Measurements from ENCODE around the gene LRRC2.

LRRC2 gene

DNA sequence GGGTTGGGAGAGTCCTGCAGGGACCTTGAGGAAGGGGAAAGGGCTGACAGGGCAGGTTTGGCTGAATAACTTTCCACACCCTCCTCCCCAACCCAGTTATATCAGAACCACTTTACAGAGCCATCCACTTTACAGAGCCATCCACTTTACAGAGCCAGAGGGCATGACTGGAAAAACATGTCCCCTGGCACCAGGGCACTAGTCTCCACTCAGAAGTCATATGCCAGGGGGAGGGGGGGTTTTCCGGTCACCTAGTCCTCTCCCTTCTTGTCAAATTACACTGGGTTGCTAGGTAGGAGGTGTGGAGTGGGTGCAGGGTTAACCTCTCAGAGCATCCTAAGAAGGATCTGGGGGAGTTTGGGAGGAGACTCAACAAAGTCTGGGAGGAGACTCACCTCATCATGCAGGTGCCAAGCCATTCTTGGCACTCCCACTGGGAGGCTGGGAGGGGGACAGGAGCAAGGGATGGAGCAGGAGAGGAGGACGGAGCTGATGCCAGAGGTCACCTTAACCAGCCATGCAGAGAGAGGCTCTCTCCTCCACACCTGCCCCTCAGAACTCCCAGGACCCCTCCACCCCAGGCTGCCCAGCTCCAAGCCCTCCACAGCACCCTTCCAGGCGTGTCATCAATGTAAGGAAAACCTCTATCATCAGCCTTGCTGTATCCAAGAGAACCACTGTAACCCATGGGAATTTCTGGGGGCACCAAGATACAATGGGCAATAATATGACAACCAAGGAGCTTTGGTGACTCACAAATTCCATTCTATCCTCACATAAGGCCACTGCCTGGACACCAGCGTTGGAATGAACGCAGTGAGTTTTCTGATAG is 1.7 kb downstream of the LRRC2 start:
- H3K4me3 Mint-ChIP-seq: no peak overlapping the region
- peaks cover 6% of the 10 kb centered on the region for H3K36me3 Mint-ChIP-seq (ENCODE audit: low read depth)
- peaks cover 31% of the 10 kb centered on the region for H3K4me1 Mint-ChIP-seq
- H3K27me3 Mint-ChIP-seq (ENCODE audit: low read depth, poor library complexity): peaks cover 29% of the 10 kb centered on the region
- H3K9me3 Mint-ChIP-seq: peaks cover 18% of the 10 kb centered on the region
- H3K27ac Mint-ChIP-seq: no peak overlapping the region
- no peak for DNase-seq
- TF ChIP-seq, protein P1, sequence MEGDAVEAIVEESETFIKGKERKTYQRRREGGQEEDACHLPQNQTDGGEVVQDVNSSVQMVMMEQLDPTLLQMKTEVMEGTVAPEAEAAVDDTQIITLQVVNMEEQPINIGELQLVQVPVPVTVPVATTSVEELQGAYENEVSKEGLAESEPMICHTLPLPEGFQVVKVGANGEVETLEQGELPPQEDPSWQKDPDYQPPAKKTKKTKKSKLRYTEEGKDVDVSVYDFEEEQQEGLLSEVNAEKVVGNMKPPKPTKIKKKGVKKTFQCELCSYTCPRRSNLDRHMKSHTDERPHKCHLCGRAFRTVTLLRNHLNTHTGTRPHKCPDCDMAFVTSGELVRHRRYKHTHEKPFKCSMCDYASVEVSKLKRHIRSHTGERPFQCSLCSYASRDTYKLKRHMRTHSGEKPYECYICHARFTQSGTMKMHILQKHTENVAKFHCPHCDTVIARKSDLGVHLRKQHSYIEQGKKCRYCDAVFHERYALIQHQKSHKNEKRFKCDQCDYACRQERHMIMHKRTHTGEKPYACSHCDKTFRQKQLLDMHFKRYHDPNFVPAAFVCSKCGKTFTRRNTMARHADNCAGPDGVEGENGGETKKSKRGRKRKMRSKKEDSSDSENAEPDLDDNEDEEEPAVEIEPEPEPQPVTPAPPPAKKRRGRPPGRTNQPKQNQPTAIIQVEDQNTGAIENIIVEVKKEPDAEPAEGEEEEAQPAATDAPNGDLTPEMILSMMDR (IDR thresholded peaks at IDR 0.05): no peak

DNA sequence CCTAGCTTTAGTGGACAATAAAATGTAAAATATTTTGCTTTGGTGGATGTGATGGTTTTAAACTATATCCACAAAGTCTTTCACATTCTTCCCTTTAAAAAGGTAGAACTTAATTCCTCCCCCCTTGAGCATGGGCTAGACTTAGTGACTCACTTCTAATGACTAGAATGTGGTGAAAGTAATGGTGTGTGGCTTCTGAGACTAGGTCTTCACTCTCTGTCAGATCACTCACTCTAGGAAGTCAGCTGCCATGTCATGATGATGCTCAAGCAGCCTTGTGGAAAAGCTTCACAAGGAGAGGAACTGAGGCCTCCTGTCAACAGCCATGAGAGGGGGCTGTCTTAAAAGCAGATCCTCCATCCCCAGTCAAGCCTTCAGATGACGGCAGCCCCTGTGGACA is 4.2 kb downstream of the LRRC2 start:
- peaks cover 5% of the 10 kb centered on the region for H3K36me3 Mint-ChIP-seq (ENCODE audit: low read depth)
- DNase-seq: no peak
- H3K4me3 Mint-ChIP-seq: no peak overlapping the region
- peaks cover 51% of the 10 kb centered on the region for H3K4me1 Mint-ChIP-seq
- peaks cover 12% of the 10 kb centered on the region for H3K9me3 Mint-ChIP-seq
- peaks cover 22% of the 10 kb centered on the region for H3K27me3 Mint-ChIP-seq (ENCODE audit: low read depth, poor library complexity)
- H3K27ac Mint-ChIP-seq: no peak overlapping the region
- TF ChIP-seq, protein P1 (IDR thresholded peaks at IDR 0.05): no peak

DNA sequence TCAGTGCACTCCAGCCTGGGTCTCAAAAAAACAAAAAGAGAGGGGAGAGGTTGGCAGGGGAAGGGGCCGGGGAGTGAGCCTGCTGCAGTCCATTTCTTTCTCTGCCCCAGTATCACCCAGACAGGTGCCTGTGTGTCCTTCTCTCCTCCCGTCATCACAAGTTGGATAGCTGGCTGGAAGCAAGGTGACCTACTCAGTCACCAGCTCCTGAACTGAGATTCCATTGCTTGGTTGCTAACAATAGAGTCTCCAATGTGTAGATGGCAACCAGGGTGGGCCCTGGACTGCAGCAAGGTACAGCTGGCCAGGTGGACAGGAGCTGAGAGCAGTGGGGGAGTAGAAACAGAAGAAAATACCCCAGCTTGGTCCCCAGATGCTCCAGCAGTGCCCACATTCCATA is 4.6 kb downstream of the LRRC2 start:
- H3K9me3 Mint-ChIP-seq: peaks cover 15% of the 10 kb centered on the region
- TF ChIP-seq, protein P1 (IDR thresholded peaks at IDR 0.05): no peak
- H3K4me3 Mint-ChIP-seq: no peak overlapping the region
- no peak for DNase-seq
- no peak overlapping the region for H3K27ac Mint-ChIP-seq
- peaks cover 54% of the 10 kb centered on the region for H3K4me1 Mint-ChIP-seq
- peaks cover 9% of the 10 kb centered on the region for H3K36me3 Mint-ChIP-seq (ENCODE audit: low read depth)
- peaks cover 20% of the 10 kb centered on the region for H3K27me3 Mint-ChIP-seq (ENCODE audit: low read depth, poor library complexity)

DNA sequence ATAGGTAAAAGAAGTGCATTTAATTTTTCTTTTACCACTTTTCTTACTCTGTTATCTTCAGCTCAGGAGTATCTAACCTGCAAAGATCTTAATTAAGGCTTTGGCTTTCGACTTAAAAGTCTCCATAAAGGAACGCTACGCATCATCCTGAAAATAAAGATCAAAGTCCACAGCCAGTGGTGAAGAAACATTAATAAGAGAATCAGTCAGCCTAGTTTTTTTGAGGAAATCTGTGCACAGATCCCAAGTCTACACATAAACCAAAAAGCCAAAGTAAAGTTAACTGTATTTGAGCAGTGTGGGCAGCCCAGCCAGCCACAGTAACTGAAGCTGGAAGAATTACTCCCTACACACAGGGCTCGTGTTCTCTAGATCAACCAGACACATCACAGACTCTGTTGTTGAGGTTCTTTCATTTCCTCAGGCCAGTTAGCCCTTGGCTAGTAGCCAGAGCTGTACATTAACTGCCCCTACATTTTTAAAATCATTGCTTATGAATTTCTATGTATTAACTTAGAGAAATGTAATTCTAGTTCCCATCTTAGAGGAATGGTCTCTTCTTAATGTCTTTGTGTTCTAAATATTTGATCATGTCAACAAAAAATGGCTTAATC is 6.9 kb downstream of the LRRC2 start:
- TF ChIP-seq, protein P1 (IDR thresholded peaks at IDR 0.05): no peak
- no peak overlapping the region for H3K27ac Mint-ChIP-seq
- peak overlapping the region; percentile 82 for H3K4me3 Mint-ChIP-seq
- H3K4me1 Mint-ChIP-seq: peaks cover 32% of the 10 kb centered on the region
- H3K27me3 Mint-ChIP-seq (ENCODE audit: low read depth, poor library complexity): peaks cover 2% of the 10 kb centered on the region
- DNase-seq: no peak
- peaks cover 9% of the 10 kb centered on the region for H3K36me3 Mint-ChIP-seq (ENCODE audit: low read depth)
- peaks cover 29% of the 10 kb centered on the region for H3K9me3 Mint-ChIP-seq

DNA sequence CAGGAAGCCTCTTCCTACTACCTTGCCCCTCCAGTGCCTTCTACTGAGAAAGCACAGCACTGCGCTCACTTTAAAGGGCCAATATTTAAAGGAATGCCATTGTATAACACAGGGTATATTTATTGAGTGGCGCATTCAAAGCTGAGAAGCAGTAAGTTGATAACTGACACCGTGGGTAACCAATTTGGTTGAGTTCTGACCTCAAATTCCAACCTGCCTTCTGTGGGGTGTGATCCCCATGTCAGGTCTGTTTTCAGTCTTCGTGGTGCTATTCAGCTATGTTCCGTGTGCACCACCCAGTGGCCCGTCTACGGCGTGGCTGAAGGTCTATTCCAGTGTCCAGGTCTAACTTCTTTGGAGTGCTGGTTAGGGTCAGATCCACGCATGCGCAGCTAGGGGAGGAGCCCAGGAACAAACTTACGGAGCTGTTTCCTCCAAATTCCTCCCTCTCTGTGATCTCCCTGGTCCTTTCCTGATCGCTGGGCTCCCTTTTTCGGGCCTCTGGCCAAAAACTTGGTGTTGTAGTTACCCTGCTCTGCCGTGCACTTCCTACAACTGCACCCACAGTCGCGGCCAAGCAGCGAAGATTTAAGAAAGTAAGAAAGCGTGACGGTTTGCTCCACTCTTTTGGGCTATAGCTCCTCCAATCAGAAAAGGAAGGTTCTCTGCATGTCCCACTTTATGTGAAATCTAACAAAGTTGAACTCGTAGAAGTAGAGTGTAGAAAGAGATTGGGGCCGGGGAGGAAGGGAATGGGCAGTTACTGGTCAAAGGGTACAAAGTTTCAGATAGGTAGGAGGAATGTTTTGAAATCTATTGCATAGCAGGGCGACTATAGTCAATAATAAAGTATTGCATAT is 7.7 kb downstream of the LRRC2 start:
- H3K36me3 Mint-ChIP-seq (ENCODE audit: low read depth): peaks cover 9% of the 10 kb centered on the region
- peak overlapping the region; percentile 82 for H3K4me3 Mint-ChIP-seq
- peaks cover 27% of the 10 kb centered on the region for H3K9me3 Mint-ChIP-seq
- H3K27me3 Mint-ChIP-seq (ENCODE audit: low read depth, poor library complexity): no peaks in the 10 kb centered on the region
- TF ChIP-seq, protein P1 (IDR thresholded peaks at IDR 0.05): peak; percentile 30
- H3K4me1 Mint-ChIP-seq: peaks cover 26% of the 10 kb centered on the region
- DNase-seq: peak; percentile 79
- H3K27ac Mint-ChIP-seq: no peak overlapping the region

All from nephron progenitor cell (in vitro differentiated cells).